Right forelimb (tissue), 1 donor: ENCODE results near the gene NCS1.
"Not testable (repeated sequence)": the region's sequence is repeated elsewhere in the genome, so short reads cannot be mapped to it uniquely, and the experiment has no call there.

Experiments used
- DNase-seq: peaks from one replicate; pipeline ENCODE4 v3.0.0-alpha.2; 2018

Gene NCS1

DNA sequence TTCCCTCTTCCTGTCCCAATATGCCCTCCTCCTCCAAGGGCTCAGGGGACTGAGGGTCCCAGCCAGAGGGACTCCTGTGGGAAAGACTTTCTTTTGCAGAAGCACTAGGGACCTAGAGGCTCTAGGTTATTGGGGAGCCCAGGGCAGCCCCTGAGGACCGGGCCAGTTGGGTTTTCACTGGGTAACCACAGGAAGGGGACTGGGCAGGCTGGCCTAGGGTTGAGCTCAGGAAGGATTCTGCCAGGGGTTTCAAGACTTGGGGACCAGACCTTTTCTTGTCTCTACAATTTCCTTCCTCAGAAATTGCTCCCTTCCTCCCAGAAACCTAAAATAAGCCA lies 69.0 kb downstream of the NCS1 start:
- no peak for DNase-seq

DNA sequence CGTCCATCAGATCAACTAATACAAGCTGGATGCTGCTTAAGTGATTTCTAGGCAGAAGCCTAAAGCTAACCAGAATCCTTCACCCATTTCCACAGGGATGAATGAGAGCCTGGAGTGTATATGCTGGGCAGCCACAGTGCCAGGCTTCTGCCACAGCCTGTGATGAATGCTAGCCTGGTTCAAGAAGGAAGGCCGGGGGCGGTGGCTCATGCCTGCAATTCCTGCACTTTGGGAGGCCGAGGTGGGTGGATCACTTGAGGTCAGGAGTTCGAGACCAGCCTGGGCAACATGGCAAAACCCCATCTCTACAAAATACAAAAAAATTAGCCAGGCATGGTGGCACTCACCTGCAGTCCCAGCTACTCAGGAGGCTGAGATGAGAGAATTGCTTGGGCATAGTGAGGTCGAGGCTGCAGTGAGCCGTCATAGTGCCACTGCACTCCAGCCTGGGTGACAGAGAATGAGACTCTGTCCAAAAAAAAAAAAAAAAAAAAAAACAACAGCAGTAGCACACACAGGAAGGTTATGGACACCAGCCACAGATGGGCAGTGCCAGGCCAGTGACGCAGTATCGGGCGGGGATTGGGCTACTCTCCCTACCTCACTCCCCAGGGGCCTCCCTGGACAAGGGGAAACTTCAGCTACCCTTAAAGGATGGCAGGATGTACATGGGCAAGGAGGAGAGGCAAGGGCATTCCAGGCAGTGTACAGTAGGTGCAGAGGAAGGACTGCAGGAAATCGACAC lies 70.2 kb downstream of the NCS1 start:
- no peak for DNase-seq

DNA sequence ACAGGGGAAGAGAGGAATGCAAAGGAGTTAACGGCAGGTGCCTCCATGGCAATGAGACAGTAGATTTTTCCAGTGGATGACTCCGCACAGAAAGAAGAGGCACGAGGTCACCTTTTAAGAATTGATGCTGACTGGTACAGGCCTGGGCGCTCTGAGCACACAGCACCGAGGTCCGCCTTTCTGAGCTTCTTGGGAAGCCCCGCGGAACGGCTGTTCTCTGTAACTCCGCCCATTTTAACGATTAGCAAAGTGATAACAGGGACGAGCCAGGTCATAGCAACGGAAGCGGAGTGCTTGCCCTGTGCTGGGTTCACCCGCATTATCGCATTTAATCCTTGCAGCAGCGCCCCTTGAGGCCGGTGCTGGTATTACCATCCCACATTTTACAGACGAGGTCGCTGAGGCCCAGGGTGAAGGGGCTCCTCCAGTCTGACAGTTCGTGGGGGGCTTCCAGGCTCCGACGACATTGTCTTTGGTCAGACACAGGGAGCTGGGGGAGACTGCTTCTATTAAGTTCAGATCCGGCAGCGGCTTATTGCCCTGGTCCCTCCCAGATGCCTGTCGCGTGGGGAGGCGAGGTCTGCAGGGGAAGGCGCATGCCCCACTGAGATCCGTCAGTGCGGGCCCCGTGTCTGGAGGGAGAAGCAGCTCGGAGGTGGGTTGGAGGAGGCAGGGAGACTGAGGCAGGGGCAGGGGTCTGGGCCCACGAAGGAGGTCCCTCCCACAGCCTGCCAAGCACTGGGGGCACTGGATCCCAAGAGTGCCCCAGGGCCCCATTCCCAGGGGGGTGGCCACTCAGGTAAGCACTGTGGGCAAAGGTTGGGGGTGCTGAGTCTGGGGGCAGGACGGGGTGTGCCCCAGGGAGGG lies 71.0 kb downstream of the NCS1 start:
- DNase-seq: peak; percentile 80

DNA sequence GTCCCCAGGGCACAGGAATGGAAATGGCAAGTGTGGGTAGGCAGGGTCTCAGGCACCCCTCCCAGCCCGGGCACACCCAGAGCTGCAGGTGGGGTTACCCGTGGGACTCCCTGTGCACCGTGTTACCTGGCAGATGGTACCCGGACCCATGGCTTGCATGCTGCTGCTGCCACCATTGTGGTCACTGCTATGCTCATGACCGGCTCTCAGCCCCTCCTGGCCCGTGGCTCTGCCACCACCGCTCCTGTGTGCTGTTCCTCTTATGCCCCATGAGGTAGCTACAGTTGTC lies 71.6 kb downstream of the NCS1 start:
- DNase-seq: no peak

DNA sequence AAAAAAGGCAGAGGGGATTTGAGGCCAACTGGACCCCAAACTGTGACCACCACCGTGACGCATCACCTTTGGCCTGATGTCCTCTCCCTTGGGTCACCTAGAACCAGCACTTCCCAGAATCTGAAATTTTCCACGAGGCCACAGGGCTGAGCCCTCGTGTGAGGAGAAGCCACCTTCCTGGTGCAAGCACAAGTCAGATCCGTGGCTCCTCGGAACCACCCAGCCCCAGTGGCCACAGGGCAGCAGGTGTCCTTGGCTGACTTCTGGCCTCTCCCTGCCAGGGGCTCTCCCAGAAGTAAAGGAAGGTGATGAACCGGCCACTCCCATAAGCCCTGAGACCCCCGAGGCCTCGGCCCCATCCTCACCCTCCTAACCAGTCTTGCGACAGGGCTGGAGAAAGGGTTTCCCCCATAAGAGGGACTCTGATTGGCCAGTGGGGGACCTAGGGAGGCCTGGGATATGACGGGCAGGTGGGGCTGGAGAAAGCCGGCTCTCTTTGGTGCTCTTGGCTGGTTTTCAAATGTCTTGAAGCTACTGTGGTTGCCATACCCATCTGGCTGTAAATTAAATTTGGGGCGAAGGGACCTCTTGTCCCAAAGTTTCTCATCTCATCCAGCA lies 72.5 kb downstream of the NCS1 start:
- no peak for DNase-seq

DNA sequence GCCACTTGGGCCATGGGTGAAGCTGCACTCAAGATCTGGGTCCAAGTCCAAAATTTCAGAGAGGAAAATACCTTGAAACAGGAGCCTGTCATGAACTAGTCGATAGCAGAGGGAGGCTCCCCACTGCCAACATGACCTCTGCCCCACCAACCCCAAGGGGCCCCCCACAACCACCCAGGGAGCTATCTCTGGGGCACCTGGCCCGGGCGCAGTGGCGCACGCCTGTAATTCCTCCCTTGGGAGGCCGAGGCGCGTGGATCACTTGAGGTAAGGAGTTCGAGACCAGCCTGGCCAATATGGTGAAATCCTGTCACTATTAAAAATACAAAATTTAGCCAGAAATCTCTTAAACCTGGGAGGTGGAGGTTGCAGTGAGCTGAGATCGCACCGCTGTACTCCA lies 73.3 kb downstream of the NCS1 start:
- DNase-seq: no peak

DNA sequence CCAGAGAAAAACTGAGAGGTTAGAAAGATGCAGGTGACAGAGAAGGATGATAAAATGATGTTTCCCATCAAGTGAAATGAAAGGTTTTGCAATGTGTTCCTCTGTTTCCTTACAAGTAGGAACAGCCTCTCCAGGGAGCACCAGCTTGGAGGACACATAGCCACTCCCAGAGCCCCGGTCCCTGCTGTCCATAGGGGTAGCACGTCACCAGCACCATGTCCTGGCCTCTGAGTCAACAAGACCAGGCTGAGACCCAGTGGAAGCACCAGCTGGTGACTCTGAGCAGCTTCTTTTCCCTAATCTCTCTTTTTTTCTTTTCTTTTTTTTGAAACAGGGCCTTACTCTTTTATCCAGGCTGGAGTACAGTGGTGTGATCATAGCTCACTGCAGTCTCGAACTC lies 73.9 kb downstream of the NCS1 start:
- DNase-seq: no peak

DNA sequence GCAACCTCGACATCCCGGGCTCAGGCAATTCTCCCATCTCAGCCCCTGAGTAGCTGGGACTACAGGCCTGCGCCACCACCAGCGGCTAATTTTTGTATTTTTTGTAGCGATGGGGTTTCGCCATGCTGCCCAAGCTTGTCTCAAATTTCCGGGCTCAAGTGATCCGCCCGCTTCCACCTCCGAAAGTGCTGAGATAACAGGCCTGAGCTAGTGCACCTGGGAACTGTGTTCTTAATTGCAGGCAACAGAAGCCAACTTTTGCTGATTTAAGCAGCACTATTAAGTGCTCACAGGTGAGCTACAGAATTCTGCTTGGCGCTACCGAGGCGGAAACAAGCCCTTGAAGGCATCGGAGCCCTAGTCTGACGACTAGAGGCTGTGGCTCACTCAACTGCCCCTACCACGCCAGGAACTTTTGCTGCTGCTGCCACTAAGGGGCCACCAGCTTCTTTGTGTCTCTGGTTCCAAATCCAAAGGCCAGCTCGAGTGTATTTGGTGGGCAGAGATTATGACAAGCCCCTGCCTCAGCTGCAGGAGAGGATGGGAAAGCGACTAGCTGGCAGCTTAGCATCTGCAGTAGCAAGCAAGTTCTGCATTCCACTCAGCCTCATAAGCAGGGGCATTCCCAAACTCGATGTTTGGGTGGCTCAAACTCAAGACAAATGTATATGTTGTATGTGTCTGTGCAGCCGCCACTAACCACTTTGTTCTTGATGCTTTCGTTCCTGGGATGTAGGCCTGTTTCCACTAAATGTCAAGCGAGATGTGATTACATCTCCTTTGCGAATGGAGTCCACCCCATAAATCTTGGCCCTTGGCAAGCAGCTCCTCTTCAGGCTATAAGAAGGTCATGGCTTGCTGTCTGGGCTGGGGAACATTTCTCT lies 82.8 kb downstream of the NCS1 start:
- DNase-seq: no peak

DNA sequence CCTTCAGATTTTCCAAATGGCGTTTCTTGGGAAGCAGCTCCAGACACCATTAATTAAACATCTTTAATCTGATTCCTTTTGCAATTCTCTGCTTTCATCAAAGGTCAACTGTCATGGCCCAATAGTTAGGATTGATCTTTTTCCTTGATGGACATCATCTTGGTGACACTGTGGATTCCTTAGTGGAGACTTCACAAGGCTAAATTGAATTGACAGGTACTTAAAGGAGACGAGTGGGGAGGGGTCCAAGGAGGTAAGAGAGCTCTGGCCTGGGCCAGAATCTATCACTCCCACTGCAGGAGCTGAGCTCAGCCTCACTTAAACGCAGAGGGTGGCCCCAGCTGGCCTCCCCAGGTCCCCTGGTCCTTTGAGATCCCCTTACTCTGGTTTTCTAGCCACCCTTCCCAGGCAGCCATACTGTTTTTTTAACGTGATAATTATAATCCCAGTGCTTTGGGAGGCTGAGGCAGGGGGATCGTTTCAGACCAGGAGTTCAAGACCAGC lies 83.5 kb downstream of the NCS1 start:
- no peak for DNase-seq

DNA sequence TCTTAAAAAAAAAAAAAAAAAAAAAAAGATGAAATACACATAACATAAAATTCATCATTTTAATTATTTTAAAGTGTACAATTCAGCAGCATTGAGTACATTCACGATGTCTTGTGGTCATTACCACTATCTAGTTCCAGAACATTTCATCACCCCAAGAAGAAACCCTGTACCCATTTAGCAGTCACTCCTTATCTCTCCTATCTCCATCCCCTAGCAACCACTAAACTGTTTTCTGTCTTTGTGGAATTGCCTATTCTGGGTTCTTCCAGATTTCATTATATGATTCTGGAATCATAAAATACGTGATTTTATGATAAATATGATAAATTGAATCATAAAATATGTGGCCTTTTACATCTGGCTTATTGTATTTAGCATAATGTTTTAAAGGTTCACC lies 84.4 kb downstream of the NCS1 start:
- DNase-seq: no peak

DNA sequence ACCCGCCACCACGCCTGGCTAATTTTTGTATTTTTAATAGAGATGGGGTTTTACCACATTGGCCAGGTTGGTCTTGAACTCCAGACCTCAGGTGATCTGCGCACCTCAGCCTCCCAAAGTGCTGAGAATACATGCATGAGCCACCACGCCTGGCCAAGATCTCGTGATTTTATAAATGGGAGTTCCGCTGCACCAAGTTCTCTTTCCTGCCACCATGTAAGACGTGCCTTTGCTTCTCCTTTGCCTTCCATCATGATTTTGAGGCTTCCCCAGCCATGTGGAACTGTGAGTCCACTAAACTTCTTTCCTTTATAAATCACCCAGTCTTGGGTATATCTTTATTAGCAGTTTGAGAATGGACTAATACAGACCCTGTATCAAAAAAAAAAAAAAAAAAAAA lies 85.9 kb downstream of the NCS1 start:
- not testable (repeated sequence) for DNase-seq

DNA sequence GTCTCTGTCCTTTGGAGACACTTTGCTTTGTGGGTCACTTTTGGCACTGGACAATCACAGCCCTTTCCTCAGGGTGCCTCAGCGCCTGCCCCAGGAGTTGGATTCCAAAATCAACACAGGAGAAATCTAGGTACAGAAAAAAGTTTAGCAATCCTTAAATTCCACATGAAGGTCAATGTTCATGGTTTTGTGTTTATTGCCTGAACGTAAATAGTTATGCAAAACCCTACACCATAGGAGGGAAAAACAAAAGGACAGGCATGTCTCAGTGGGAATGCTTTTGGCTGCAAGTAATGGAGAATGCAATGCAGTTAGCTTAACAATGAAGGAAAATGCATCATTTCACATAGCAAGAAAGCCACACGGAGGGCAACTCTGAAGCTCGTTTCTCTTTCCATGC lies 86.8 kb downstream of the NCS1 start:
- DNase-seq: no peak

DNA sequence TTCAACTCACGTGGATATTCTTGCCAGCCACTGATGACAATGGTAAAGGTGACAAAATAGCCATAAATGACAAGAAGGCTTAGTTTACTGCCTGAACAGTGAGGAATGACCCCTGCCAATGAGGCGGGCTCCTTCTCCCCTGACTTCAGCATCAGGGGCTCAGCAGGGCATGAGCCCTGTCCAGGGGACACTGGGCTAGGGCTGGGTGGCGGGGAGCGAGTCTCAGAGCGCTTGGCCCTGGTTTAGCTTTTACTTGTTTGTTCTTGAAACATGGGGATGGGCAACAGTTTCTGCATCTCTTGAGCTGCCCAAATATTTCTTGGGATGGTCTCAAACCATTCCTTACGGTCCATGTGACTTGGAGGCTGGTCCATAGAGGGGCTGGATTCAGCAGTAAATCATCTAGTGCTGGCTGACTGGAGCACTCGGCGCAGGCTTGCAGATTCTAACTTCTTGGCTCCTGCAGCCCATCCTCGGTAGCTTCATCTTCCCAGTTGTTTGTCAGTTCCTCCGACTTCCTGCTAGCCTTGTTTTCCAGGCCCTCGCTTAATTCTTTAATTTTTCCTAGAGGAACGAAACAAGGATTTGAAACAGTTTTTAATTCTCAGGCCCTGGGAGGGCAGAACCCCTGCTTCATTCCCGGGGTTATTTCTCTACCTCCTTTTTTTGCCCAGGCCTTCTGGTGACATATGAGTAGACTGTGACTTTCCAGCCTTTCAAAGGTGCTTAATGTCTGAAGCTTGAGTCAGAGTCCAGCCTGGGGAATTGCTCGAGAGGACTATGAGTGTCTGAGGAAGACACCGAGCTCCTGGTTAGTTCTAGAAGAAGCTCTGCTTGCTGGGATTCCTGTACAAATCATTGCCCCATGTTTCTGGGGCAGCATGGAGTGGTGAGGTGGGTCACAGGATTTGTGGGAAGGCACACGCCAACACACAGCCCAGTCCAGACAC lies 88.9 kb downstream of the NCS1 start:
- peak; percentile 35 for DNase-seq

DNA sequence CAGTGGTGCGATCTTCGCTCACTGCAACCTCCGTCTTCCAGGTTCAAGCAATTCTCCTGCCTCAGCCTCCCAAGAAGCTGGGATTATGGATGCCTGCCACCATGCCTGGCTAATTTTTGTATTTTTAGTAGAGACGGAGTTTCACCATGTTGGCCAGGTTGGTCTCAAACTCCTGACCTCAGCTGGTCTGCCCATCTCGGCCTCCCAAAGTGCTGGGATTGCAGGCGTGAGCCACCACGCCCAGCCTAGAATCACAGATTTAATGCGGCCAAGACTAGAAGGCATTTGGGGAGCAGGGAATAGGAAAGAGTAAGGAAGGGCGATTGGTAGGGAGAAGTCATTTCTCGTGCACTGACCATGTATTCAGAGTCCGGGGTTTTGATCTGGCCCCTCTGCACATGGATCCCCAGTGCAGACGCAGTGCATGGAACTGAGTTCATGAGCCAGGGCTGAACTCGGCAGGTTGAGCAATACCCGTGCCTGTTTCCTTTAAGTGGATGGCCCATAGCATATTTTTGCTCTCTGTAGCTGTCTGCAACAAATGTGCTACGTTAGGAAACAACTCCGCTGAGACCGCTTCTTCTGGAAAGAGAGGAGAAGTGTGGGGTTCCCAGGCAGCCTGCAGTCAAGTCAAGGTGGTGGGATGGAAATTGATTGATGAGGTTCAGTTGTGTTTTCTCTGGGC lies 90.0 kb downstream of the NCS1 start:
- no peak for DNase-seq

DNA sequence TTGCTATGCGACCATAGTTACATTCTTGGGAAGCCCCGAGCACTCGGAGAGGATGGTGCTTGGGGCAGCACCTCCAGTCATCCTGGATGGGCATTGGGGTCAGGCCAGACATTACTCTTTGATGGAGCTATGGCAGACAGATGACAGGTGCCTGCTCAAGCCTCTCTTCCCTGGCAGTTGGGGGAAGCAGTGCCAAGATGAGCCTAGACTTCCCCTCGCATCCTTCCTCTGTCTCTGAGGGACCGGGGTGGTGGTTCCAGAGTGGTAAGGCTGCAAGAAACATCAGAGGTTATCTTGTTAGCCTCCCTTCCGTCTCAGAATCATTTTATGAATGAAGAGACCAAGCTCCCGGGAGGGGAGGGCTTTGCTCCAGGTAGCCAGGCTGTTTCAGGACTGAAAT lies 90.6 kb downstream of the NCS1 start:
- DNase-seq: no peak

DNA sequence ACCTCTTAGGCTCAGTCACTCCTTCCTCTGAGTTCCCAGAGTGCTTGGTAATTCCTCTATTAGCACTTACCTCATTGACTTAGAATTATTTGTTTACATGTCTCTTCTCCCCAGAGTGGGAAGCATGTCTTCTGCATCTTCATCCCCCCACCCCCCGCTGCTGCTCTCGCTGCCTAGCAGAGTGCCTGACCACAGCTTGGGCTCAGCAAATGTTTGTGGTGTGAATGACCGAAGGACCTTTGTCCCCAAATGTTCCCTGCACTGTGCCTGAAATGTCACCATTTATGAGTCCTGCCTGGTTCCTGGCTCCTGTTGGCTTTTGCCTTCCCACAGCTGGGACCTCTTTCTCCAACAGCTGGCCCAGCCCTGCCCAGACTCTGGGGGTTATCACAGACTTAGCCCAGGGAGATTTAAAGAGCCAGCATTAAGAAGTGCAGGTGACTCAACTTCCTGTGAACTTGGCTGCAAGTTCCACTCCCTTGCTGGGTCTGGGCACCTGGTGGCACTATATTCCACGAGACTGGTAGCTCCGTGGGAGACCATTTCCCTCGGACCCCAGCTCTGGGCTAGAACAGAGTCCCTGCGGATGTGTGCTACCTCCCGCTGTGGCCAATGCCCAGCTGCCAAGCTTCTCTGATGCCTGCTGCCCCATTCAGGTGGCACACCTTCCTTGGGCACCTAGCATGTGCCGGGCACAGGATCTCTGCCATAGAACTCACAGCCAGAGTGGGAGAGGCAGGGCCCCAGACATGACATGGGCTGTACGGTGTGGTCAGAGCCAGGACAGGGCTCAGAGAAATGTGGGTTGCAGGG lies 91.6 kb downstream of the NCS1 start:
- peak; percentile 26 for DNase-seq

DNA sequence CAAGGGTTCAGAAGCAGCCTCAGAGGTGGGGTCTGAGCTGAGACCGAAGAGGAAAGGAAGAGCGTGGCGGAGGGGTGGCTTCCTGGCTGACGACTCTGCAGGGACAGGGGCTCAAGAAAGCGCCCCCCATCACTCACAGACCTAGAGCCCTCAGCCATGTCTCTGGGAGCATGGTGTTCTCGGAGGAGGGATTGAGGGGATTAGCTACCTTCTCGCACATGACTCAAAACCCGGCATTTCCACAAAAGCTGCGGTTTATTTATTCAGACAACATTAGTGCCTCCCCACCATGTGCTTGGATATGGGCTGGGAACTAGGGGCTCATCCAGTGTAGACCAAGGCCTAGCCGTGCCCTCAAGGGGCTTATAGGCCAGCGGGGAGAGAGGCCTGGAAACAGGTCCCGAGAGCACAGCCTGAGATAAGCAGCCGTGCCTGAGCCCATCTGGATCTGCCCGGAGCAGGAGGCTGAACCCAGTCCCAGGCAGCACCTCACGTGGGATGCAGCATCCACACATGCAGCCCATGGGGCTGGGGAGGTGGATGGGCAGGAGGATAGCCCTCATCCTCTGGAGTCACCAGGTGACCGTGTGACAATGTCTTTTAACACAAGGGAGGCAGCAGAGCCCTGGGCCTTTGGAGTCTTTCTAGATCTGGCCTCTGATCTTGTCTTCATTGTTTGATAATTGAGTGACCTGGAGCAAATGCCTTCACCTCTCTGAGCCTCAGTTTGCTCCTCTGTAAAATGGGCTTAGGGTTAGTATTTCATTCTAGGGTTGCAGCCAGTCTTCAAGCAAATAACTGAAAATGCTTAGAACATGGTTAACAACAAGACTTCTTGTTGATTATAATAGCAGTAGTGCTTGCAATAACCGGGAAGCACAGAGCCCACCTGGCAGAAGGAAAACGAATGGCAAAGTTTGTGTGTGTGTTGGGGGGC lies 92.5 kb downstream of the NCS1 start:
- no peak for DNase-seq

DNA sequence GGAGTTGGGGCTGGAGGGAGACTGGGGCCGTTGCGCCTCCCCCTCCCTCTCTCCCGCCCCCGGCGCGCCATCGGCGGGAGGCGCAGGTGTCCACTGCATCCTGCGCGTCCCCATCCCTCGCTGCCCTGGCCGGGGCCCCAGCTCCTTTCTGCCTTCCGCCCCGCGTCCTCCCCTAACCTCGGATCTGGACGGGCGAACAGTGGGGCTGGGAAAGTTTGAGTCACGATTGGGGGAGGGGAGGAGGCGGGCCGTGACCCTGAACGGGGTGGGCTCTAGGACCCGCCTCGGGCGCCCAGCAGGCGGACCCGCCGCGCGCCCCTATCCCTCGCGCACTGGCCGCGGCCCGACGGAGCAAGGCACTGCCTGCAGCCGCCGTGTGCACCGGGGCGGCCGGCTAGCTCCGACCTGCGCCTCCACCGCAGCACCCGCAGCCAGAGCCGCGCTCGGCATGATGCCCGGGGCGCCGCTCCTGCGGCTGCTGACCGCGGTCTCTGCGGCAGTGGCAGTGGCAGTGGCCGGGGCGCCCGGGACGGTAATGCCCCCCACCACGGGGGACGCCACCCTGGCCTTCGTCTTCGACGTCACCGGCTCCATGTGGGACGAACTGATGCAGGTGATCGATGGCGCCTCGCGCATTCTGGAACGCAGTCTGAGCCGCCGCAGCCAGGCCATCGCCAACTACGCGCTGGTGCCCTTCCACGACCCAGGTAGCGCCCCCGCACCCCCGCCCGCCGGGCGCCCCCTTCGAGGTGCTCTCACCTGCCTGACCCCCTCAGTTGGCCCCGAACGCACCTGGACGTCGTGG lies 93.4 kb downstream of the NCS1 start, which contains the start of gene HMCN2:
TSS of gene HMCN2 (plus strand) at position 330 of the 805 bp plus-strand sequence. CDS start at position 449, 119 bp downstream.
- no peak for DNase-seq
